Non-pigmented ciliary epithelial cell (primary cell): ENCODE data around the gene TRPM3.

Experiments
- DNase-seq: peaks from one replicate; pipeline ENCODE4 v3.0.0-alpha.2; 2010; ENCODE audit warnings: low read depth

TRPM3 gene

GRCh38 chr9:70817311-70817710 lies 304.1 kb downstream of the TRPM3 start:
- no peak for DNase-seq

- no peak for DNase-seq
These were observed 304.5 kb downstream of the TRPM3 start for GRCh38 chr9:70816891-70817290.

GRCh38 chr9:70816316-70816715 lies 305.1 kb downstream of the TRPM3 start:
- DNase-seq = no peak

GRCh38 chr9:70814597-70814996 lies 306.8 kb downstream of the TRPM3 start:
- no peak for DNase-seq

GRCh38 chr9:70813141-70813540 lies 308.3 kb downstream of the TRPM3 start:
- DNase-seq = no peak

- no peak for DNase-seq
These were observed 309.8 kb downstream of the TRPM3 start for GRCh38 chr9:70811638-70812037.

GRCh38 chr9:70806875-70807274 lies 314.5 kb downstream of the TRPM3 start:
- DNase-seq = no peak

- no peak for DNase-seq
These were observed 315.5 kb downstream of the TRPM3 start for GRCh38 chr9:70805949-70806348.

- no peak for DNase-seq
These were observed 318.5 kb downstream of the TRPM3 start for GRCh38 chr9:70802758-70803436.

GRCh38 chr9:70802206-70802605 lies 319.2 kb downstream of the TRPM3 start:
- peak; percentile 35 for DNase-seq

GRCh38 chr9:70801181-70801829 lies 320.1 kb downstream of the TRPM3 start:
- no peak for DNase-seq

GRCh38 chr9:70798018-70798417 lies 323.4 kb downstream of the TRPM3 start:
- no peak for DNase-seq

- no peak for DNase-seq
These were observed 325.6 kb downstream of the TRPM3 start for GRCh38 chr9:70795841-70796240.

GRCh38 chr9:70792796-70793195 lies 328.6 kb downstream of the TRPM3 start:
- no peak for DNase-seq

- DNase-seq = no peak
These were observed 329.5 kb downstream of the TRPM3 start for GRCh38 chr9:70791936-70792335.

- DNase-seq = no peak
These were observed 332.3 kb downstream of the TRPM3 start for GRCh38 chr9:70789086-70789485.

GRCh38 chr9:70784456-70784855 lies 337.0 kb downstream of the TRPM3 start:
- no peak for DNase-seq

- no peak for DNase-seq
These were observed 342.9 kb downstream of the TRPM3 start for GRCh38 chr9:70778568-70778967.

GRCh38 chr9:70773579-70773978 lies 347.8 kb downstream of the TRPM3 start:
- no peak for DNase-seq

- DNase-seq = no peak
These were observed 348.8 kb downstream of the TRPM3 start for GRCh38 chr9:70772601-70773000.

- DNase-seq = no peak
These were observed 355.5 kb downstream of the TRPM3 start for GRCh38 chr9:70765946-70766345.

- DNase-seq = no peak
These were observed 360.2 kb downstream of the TRPM3 start for GRCh38 chr9:70761139-70761670.

GRCh38 chr9:70760228-70760627 lies 361.2 kb downstream of the TRPM3 start:
- DNase-seq = no peak

GRCh38 chr9:70753311-70753710 lies 368.1 kb downstream of the TRPM3 start:
- DNase-seq = no peak
